ENCODE results near the gene PRKD2.

DNA sequence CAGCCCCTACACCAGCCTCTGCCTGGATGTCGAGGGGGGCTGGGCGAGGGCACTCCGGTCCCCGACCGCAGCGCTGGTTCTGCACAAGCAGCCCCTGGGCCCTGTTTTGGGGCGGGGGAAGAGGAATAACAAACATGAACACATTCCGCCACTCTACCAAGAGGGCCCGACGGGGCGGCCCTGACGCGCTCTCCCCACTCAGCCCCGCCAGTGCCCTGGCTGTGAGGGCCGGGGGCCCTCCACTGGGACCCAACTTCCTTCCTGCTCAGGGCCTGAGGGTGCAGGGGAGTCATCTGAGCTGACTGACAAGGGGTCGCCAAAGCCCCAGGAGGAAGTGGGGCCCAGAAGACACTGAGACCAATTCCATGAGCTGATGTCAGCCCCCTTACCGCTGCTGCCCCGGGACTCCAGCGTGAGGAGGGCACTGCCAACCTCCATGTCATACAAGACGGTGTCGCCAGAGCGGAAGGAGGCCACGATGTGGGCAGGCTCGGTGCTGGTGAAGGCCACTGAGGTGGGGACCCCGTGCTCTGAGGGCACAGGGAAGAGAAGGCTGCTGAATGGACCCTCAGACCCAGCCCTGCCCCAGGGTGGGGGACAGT is 5.6 kb upstream of the PRKD2 start:
- TF ChIP-seq, protein P1, sequence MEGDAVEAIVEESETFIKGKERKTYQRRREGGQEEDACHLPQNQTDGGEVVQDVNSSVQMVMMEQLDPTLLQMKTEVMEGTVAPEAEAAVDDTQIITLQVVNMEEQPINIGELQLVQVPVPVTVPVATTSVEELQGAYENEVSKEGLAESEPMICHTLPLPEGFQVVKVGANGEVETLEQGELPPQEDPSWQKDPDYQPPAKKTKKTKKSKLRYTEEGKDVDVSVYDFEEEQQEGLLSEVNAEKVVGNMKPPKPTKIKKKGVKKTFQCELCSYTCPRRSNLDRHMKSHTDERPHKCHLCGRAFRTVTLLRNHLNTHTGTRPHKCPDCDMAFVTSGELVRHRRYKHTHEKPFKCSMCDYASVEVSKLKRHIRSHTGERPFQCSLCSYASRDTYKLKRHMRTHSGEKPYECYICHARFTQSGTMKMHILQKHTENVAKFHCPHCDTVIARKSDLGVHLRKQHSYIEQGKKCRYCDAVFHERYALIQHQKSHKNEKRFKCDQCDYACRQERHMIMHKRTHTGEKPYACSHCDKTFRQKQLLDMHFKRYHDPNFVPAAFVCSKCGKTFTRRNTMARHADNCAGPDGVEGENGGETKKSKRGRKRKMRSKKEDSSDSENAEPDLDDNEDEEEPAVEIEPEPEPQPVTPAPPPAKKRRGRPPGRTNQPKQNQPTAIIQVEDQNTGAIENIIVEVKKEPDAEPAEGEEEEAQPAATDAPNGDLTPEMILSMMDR (IDR thresholded peaks at IDR 0.05) = no peak
- no peak for TF ChIP-seq EZH2 (IDR thresholded peaks at IDR 0.05)
